ENCODE data around the gene FAM72C.
"Not testable (repeated sequence)": the region's sequence is repeated elsewhere in the genome, so short reads cannot be mapped to it uniquely, and the experiment has no call there.

FAM72C gene

DNA sequence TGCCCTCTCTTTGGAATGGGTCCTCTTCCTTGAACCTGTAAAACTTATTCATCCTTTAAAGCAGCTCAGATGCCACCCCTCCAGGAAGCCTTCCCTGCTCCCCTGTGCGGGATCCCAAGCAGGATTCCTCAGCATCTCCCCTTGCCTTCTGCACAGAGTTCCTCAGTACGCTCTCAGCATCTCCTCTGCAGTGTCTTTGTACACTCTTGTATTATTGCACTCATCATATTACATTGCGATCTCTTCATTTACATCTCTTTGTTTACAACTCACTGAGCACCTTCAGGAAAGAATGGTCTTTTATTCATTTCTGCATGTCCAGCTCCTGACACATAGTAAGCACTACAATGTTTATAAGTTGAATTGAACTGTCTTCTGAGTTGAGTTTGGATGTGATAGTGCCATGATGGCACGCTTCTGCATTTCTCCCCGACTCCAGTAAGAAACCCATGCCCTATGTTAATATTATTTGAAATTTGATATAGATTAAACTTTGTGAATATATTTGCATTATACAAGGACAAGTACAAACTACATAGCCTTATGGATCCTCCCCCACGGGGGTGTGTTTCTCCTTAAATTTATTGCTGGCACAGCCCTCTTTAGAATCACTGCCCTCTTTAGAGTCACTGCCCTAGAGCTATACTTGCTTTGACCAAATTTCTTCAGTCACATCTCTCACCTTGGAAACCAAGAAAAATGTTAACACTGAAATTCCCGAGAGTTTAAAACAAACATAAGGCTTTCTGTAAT lies 13.1 kb upstream of the FAM72C start:
- DNase-seq: not testable (repeated sequence)

DNA sequence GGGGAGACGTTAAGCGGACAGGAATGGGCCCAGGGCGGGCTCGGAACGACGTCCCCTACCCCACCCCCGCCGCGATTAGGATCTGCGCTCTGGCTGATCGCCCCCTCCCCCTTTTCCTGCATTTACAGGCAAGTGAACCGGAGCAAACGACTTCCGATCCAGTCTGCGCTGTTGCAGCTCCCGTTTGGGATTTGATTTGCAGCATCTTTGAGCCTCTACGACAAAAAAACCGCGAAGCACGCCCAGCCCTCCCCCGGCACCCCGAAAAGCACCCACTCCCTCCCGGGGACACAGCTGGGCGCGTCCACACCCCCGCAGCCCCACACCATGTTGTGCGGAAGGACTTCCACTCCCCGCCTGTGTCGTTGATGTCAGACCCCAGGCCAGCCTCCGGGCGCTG lies 2.6 kb upstream of the FAM72C start:
- DNase-seq: not testable (repeated sequence)

DNA sequence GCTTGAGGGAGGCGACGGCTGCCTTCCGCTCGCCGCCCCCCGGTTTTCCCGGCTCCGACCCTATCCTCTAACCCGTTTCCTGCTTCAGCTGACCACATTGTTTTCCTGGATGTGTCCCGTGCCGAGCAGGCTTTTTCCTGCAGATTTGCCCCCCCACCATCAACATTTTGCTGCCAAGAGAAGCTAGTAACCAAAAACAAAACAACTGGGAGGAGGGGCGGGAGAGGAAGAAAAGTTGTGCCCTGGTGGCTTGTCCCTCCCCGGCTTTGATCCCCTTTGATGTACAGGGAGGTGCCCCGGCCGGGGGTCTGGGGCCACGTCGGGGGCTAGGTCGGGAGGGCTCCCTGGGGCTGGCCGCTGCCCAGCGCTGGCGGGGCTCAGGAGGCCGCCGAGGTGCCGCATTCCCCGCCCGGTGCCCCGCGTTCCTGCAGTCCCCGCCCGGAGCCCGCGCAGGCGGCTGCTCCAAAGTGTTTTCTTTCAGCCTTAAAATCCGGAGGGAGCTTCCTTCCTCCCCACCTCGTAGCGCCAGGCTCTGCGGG lies 2.2 kb upstream of the FAM72C start:
- not testable (repeated sequence) for DNase-seq

DNA sequence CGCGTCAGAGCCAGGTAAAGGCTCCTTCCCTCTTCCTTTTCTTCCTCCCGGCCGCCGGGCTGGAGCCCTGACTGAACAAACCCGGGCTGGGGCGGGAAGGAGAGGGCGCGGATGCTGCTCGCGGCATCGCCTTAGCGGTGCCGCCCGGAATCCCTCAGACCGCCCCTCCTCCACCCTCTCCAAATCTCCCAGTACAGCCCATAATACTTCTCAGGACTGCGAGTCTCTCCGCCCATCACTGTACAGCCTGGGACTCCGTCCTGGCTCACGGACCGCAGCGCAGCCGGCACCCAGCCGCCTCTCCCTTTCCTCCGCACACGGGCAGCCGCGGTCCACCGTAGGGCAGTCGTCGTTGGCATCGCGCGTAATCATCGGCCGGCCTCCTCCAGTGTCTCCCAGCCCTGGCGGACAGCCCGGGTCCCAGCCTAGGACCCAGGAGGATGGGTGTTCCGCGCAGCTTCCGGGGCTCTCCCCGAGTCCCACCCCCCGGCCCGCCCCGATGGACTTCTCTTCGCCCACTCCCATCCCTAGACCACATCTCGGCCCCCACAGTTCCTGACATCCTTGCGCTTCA lies 1.1 kb upstream of the FAM72C start:
- DNase-seq: not testable (repeated sequence)

DNA sequence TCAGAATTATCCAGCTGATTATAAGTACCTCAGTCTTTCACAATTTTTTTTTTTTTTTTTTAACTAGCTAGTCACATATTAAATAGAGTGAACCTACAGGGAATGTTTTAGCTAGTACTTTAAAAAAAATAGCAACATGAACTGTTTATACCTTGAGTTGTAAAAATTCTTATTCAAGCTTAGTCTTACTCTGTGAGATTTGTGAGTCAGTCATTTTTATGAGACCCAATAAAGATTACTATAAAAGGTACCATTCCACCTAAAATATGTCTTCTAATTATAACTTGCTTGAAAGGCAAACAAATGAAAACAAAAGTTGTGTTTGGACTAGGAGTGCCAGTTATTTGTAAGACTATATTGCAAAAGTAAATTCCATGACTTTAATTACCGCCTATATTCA lies 5.9 kb downstream of the FAM72C start:
- DNase-seq: not testable (repeated sequence)

DNA sequence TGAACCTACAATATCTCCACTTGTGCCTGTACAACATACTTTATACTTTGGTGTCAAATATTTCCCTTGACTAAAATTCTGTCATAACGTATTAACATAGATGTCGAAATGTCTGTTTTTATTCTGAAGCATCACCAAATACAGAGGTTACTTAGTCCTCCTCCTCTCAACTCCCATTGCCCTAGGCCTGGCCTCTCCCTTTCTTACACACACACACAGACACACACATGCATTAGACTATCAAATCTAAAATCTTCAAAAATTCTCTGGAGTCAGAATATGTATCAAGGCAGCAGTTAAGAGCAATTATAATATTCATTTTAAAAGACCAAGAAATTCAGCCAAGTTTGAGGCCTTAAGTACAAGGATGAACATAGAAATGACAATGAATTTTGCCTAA lies 7.5 kb downstream of the FAM72C start:
- DNase-seq: not testable (repeated sequence)

DNA sequence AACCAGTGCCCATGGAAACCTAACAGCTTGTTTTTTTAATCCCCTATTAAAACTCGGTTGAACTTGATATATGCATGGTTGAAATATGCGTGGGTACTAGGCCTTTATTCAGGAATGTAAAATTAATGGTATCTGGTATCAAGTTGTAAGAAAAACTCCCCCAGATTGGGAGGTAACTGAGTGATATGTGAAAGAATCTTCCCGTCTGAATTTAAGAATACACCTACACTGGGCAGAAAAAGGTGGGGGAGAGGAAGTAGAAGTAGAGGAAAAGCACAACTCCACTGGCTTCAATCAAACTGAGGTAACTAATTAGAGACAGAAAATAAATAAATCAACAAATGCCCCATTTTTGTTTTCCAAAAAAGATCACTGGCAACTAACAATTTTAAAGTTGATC lies 15.9 kb downstream of the FAM72C start:
- not testable (repeated sequence) for DNase-seq

DNA sequence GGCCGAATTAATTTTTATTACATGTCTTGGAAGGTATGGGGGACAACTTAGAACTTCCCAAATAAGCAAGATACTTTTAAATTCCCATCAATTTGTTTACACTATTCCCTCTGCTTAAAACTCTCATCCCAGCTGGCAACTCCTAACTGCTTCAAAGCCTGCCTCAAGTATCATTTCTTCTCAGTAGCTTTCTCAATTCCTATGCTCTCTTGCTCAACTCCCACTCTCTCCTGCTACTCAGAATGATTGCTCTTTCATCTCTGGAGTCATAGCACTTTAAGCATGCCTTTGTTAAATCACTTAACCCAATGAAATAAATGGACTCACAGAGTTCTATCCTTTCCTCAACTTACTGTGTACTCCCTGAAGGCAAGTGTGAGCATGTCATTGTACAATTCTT lies 18.9 kb downstream of the FAM72C start:
- DNase-seq: not testable (repeated sequence)

DNA sequence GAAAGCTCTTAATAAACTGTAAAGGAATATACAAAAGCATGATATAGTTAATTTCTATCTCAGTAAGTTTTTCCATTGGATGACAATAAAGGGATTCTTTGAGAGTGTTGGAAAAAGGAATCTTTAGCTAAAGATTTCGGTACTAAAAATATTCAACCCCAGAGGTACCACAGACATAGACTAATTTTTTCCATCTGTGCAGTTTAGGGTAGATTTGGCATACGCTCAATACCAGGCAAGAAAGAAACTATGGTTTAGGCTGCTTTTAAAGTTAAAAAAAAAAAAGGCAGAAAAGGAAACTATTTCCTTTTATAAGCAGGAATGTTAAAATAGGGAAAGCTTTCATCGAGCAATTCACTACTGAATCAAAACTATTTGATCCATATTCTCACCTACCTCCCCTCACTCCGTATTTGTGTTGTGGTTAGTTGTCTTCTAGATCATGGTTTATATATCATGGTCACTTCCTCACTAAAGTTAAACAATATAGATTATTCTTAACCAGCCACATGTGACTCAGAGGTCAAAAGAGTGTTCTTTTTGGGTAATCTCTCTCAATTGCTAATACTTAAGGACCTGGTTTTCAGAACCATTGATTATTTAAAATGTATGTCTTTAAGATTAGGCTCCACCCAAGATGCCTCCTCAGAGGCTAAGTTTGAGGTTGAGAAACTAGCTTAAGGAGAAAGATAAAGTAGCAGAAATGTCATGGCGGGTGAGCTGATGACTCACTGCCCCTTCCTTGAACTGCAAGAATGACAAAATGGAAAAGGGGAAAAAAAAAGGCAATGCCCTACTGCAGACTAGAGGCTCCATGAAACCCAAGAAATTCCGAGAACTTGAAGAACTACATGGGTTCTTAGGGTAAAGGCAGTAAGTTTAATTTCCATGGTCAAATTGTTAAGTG lies 20.0 kb downstream of the FAM72C start:
- not testable (repeated sequence) for DNase-seq

DNA sequence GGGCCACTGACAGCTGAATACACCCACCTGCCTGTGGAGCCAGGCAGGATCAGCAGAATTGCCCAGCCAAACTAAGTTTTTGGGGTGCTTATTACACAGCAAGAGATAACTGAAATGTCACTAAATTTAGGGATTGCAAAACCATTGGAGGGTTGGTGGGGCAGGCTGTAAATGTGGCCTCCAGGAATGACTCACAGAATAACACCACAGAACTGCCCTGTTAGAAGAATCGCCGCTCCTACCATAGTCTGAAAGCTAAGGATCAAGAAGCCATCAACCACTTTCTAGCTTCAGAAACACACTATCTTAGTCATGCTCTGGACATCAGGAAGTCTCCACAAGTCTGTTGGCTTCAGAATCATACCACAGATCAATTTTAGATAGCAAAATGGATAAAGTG lies 24.0 kb downstream of the FAM72C start:
- not testable (repeated sequence) for DNase-seq

DNA sequence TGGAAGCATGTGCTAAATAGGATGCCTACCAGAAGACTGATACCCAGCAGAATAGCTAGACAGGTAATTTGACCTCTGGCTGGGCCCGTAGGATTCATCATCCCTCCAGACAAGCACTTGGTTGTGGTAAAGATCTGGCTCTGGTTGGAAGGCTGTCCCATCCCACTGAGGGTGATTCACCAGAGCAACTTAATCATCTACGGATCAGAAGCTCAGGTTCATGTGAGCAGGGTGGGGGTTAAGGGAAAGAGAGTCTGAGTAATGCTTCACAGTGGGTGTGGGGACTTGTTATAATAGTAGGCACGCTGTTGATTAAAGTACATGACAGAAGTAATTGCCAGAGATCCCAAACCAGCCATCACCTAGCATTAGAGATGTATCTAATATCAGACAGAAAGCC lies 26.5 kb downstream of the FAM72C start:
- not testable (repeated sequence) for DNase-seq

DNA sequence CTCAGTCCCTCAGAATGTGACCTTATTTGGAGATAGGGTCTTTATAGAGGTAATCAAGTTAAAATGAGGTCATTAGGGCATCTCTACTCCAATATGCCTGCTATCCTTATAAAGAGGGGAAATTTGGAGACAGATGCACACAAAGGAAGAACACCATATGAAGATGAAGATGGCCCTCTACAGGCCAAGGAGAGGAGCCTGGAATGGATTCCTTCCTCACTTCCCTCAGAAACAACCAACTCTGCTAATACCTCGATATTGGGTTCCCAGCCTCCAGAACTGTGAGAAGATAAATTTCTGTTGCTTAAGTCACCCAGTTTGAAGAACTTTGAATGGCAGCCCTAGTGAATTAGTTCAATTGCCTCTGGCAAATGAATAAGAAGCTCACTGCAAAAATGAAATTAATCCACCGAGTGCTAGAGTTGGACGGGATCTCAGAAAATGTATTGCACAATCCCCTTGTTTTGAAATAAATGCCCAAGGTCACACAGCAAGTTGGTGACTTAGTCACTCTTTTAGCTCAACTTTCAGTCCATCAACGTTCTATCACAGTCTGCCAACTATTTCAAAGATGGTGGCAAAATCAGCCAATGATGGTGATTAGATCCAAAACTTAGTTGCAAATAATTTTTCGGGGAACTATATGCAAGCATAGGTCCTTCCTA lies 27.1 kb downstream of the FAM72C start:
- DNase-seq: not testable (repeated sequence)

DNA sequence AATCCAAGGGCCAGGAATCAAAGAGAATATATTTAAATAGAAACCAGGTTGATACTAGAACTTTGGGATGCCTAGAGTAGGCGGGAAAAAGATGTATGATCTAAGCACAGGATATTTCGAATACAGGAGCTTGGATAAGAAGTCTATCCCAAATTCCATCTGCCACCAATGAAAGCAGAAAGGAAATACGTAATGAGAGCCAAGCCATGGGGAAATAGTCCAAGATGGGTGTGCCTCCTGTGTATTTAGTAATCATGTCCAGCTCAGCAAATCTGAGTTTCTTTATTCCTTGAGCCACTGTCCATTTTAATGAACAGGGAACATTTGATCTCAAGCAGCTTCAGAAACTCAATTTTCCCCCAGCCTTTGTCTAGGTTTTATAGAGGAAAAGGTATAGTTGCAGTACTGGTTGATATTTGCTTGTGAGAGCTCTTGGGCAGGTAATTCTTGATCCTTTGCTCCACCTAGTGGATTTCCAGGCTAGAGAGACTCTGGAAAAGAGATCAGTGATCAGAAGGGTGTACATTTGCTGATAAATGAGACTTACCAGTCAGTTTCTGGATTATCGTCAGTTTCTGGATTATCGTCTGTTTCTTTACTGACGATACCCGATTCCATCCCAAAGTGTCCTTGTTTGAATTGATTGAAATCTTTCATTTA lies 28.3 kb downstream of the FAM72C start:
- not testable (repeated sequence) for DNase-seq

DNA sequence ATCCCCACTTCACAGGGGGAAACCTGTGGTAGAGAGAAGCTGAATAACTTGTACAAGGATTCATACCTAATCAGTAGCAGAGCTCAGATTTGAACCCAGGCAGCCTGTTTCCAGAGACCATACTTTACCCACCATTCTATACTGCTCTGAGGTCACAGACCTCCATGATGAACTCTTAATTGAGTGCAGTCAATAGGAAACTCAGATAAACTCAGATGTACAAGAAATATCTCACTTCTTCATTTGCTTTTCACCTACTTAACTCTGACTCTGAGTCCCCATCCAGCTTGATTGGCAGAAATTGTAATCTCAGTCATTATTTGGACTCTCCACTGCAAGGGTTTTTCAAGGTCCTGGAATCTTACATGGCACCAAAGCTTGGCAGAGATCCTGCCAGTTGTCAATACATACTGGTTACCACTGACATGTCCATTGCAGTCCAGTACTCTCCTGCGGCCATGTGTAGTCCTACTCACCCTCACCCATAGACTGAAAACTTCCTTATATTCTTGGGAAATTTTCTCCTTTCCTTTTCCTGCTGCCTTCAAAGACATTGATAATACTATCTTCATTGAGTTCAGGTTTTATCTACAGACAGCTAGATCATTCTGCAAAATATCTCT lies 29.4 kb downstream of the FAM72C start:
- DNase-seq: not testable (repeated sequence)

DNA sequence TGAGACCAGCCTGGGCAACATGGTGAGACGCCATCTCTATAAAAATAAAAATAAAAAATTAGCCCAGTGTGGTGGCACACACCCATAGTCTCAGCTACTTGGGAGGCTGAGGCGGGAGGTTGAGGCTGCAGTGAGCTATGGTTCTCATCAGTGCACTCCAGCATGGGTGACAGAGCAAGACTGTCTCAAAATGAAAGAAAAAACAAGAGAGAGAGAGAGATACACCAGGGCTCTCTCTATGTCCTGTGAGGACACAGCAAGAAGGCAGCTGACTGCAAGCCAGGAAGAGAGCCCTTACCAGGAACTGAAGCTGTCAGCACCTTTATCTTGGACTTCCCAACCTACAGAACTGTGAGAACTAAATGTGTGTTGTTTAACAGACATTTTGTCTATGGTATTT lies 32.1 kb downstream of the FAM72C start:
- not testable (repeated sequence) for DNase-seq

DNA sequence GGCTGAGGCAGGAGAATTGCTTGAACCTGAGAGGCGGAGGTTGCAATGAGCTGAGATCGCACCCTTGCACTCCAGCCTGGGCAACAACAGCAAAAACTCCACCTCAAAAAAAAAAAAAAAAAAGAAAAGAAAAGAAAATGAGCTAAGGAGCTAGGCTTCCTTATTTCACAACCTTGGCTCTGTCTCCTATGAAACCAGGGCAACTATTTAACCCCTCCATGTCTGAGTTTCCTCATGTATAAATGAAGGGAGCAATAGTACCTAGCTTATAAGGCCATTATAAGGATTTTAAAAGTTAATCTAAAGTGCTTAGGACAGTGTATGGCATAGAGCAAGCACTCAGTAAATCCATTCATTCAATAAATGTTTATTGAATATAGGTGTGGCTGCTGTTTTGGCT lies 32.9 kb downstream of the FAM72C start:
- not testable (repeated sequence) for DNase-seq

DNA sequence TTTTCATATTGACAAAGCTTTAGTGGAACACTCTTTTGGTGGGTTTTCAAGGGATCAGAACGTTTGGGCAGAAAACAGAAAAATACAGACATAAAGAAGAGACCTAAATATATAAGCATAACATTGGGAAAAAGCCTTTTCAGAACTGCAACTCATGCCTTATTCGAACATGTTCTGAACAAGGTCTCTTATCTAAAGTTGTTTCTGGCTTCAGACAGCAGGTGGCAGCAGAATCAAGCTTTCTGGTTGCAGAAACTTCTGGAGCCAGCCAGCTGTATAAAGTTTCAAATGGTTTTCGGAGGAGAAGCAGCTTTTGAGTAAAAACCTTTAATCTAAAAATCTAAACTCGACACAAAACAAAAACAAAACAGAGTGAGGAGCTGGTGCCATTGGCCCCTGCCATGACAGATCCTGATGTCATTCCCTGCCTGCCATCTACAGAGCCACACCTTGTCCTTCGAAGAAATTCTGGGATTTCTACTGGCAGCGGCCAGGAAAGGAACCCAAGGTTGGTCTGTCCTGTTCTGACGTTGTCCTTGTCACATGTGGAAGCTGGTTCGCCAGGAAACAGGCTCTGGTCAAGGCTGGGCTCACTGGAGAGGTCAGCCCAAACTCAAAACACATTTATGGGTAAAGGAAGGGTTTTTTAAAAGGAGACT lies 35.2 kb downstream of the FAM72C start:
- DNase-seq: peak; percentile 38

DNA sequence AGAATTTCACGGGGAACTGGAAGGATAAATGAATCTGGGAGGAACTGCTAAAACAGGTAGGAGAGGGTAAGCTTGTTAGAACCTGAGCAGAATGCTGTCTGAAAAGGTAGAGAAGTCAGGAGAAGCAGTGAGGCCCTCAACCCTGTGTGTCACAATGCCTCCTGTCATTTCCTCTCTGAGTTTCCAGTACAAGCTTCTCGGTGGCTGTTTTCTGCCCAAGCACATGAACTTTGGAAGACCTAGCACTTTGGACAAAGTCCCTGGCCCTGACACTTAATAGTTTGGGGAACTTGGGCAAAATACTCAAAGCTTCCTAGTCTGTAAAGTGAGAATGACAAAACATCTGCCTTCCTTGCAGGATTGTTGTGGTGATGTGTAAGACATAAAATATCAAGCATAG lies 52.7 kb downstream of the FAM72C start:
- DNase-seq: not testable (repeated sequence)

DNA sequence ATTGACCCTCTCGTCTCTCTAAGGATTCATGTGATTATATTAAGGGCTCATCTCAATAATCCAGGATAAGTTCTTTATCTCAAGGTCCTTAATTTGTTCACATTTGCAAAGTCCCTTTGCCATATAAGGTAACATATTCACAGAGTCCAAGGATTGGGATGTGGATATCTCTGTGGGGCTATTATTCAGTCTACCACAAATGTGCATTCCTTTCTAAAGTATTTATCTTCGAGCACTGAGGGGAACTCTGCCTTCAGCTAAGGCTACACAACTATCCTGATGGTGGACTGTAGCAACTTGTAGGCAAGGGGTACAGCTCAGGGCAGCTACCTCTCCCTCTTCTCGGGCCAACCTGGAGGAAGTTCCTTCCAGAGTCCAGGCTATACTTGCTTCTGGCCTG lies 53.2 kb downstream of the FAM72C start:
- DNase-seq: not testable (repeated sequence)

DNA sequence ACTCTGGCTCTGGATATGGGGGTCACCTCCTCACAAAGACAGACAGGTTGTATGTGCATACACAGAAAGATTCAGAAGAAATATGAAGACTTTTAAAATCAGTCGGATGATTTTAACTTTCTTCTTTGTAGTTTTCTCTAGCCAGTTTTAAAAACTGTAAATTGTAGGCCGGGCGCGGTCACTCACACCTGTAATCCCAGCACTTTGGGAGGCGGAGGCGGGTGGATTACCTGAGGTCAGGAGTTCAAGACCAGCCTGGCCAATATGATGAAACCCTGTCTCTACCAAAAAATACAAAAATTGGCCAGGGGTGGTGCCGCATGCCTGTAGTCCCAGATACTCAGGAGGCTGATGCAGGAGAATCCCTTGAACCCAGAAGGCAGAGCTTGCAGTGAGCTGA lies 58.1 kb downstream of the FAM72C start:
- DNase-seq: not testable (repeated sequence)

Measured in hematopoietic multipotent progenitor cell treated with erythropoietin and hydrocortisone succinate and interleukin-3 and kit ligand, for 4 days (in vitro differentiated cells).